ENCODE results near the gene CCDC187.

DNA sequence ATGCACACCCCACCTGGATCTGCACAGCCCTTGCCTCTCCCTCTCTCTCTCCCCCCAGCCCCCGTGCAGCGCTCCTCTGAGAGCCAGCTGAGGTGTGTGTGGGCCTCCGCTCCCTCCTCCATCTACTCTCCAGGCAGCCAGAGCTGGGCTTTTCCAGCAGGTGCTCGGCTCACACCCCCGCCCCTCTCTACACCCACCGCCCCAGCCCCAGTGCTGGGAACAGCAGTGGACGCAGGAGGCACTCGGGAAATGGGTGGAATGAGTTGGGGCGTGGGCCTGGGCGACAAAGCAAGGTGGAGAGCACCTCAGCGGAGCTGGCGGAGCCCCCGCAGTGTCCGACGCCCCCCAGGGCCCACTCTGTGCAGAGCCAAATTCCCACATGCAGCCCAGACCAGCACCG, 85.6 kb downstream of the CCDC187 start:
- TF ChIP-seq, protein P1, sequence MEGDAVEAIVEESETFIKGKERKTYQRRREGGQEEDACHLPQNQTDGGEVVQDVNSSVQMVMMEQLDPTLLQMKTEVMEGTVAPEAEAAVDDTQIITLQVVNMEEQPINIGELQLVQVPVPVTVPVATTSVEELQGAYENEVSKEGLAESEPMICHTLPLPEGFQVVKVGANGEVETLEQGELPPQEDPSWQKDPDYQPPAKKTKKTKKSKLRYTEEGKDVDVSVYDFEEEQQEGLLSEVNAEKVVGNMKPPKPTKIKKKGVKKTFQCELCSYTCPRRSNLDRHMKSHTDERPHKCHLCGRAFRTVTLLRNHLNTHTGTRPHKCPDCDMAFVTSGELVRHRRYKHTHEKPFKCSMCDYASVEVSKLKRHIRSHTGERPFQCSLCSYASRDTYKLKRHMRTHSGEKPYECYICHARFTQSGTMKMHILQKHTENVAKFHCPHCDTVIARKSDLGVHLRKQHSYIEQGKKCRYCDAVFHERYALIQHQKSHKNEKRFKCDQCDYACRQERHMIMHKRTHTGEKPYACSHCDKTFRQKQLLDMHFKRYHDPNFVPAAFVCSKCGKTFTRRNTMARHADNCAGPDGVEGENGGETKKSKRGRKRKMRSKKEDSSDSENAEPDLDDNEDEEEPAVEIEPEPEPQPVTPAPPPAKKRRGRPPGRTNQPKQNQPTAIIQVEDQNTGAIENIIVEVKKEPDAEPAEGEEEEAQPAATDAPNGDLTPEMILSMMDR (IDR thresholded peaks at IDR 0.05; ENCODE audit: borderline replicate concordance, extremely low read depth, low read length, poor library complexity, severe bottlenecking): no peak
- TF ChIP-seq EZH2 (IDR thresholded peaks at IDR 0.05; ENCODE audit: borderline replicate concordance, low read depth, low read length, severe bottlenecking): no peak
